DND-41 (cell line): ENCODE data around the gene NMUR2.

Experiments
- ATAC-seq: fragments of 200-7000 bp; cut with Tn5 transposase; 3 replicates; pipeline ENCODE4 v1.9.1; 2021; ENCODE audit warnings: low read depth; ENCODE audit not compliant: insufficient read depth
- DNase-seq: peaks from one replicate; pipeline ENCODE4 v3.0.0-alpha.2; 2020
- H2AFZ ChIP-seq: 2 replicates; pipeline ENCODE4 v1.6.0; 2012; ENCODE audit warnings: low read depth, low read length
- H3K27ac ChIP-seq: 2 replicates; pipeline ENCODE4 v1.5.1; 2012; ENCODE audit warnings: low read length, inconsistent platforms
- H3K27me3 ChIP-seq: fragments of 200-600 bp; sonication (generic); 2 replicates; pipeline ENCODE4 v1.6.0; 2012; ENCODE audit warnings: low read length, mild to moderate bottlenecking, inconsistent platforms; ENCODE audit not compliant: insufficient read depth, poor library complexity
- H3K36me3 ChIP-seq: 2 replicates; pipeline ENCODE4 v1.5.1; 2012; ENCODE audit warnings: low read length, inconsistent platforms; ENCODE audit not compliant: insufficient read depth
- H3K4me1 ChIP-seq: 2 replicates; pipeline ENCODE4 v1.5.1; 2012; ENCODE audit warnings: mild to moderate bottlenecking, low read length; ENCODE audit not compliant: insufficient read depth
- H3K4me2 ChIP-seq: 2 replicates; pipeline ENCODE4 v1.6.0; 2012; ENCODE audit warnings: mild to moderate bottlenecking, moderate library complexity, low read length, inconsistent platforms; ENCODE audit not compliant: insufficient read depth
- H3K4me3 ChIP-seq, 2 experiments: fragments of 200-600 bp in 1 of 2; shearing (Covaris generic) in 1 of 2; 2 replicates each; pipeline ENCODE4 v1.5.1; 2012 to 2016; ENCODE audit warnings: inconsistent platforms in 2 of 2, low read length in 2 of 2, mild to moderate bottlenecking in 2 of 2, low read depth in 1 of 2, moderate library complexity in 1 of 2
- H3K79me2 ChIP-seq: 2 replicates; pipeline ENCODE4 v1.6.0; 2012; ENCODE audit warnings: low read length, inconsistent platforms; ENCODE audit not compliant: insufficient read depth
- H3K9ac ChIP-seq: 2 replicates; pipeline ENCODE4 v1.6.0; 2012; ENCODE audit warnings: low read depth, mild to moderate bottlenecking, inconsistent platforms, low read length, moderate library complexity
- H3K9me3 ChIP-seq: 2 replicates; pipeline ENCODE4 v1.5.1; 2012; ENCODE audit warnings: low read length, moderate library complexity, mild to moderate bottlenecking, inconsistent platforms; ENCODE audit not compliant: insufficient read depth, severe bottlenecking
- H4K20me1 ChIP-seq: 2 replicates; pipeline ENCODE4 v1.6.0; 2012; ENCODE audit warnings: low read length; ENCODE audit not compliant: insufficient read depth
- EZH2 ChIP-seq: IDR thresholded peaks from 3 replicates; pipeline ENCODE4 v1.6.1; 2012; ENCODE audit warnings: borderline replicate concordance, low read depth, mild to moderate bottlenecking, moderate library complexity, low read length, inconsistent platforms; ENCODE audit not compliant: severe bottlenecking
- TF ChIP-seq, protein P1 (sequence below): IDR thresholded peaks from 2 replicates; pipeline ENCODE4 v1.5.1; 2012; ENCODE audit warnings: borderline replicate concordance, low read length, moderate library complexity, mild to moderate bottlenecking; ENCODE audit not compliant: poor library complexity, severe bottlenecking; ENCODE audit errors: extremely low read depth

Gene NMUR2

DNA sequence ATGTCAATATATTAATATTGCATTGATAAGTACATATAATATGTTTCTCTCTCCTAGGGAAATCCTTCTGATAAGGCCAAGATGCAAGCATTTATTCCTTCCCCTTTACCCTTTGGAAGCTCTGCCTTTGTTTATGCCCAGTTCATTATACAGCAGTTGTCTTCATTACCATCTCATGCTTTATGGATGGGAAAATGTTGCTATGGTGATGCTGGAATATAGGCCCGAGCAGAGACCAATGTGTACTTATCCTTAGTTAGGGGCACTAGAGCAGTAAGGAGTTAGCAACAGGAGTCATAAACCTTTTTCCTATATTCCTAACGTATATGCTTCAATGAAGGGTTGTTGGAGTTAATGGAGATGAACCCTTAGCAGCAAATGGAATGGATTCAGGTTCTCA lies 19.4 kb upstream of the NMUR2 start:
- no peak for TF ChIP-seq EZH2
- TF ChIP-seq, protein P1, sequence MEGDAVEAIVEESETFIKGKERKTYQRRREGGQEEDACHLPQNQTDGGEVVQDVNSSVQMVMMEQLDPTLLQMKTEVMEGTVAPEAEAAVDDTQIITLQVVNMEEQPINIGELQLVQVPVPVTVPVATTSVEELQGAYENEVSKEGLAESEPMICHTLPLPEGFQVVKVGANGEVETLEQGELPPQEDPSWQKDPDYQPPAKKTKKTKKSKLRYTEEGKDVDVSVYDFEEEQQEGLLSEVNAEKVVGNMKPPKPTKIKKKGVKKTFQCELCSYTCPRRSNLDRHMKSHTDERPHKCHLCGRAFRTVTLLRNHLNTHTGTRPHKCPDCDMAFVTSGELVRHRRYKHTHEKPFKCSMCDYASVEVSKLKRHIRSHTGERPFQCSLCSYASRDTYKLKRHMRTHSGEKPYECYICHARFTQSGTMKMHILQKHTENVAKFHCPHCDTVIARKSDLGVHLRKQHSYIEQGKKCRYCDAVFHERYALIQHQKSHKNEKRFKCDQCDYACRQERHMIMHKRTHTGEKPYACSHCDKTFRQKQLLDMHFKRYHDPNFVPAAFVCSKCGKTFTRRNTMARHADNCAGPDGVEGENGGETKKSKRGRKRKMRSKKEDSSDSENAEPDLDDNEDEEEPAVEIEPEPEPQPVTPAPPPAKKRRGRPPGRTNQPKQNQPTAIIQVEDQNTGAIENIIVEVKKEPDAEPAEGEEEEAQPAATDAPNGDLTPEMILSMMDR, result no peak
- Histone ChIP-seq H3K4me3 (no peak overlapping the region), H3K36me3 (no peaks in the 10 kb centered on the region), H3K4me1 (no peaks in the 10 kb centered on the region), H3K27me3 (no peaks in the 10 kb centered on the region), H3K27ac (no peak overlapping the region), H3K79me2 (no peaks in the 10 kb centered on the region), H3K4me2 (no peak overlapping the region), H4K20me1 (no peaks in the 10 kb centered on the region), H2AFZ (no peak overlapping the region), H3K9ac (no peak overlapping the region), H3K9me3 (no peaks in the 10 kb centered on the region)
- ATAC-seq, result no peak
- no peak for DNase-seq

DNA sequence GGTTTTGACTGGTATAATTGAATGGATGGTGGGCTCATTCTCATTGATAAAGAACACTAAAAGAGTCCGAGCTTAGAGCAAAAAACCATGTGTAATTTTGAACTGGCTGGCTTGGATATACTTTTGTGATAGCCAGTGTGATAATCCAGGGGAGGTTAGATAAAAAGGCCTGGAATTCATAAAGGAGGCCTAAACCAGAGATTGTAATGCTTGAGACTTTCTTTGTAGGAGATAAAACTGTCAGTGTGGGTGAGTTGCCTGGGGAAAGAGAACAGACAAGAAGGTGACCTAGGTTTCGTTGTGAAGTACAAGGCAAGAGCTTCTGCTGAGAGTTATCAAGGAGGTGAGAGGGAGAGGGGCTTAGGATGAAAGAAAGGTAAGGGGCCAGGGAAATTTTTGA lies 17.0 kb upstream of the NMUR2 start:
- no peaks in the 10 kb centered on the region for H4K20me1 ChIP-seq
- H3K79me2 ChIP-seq, result no peaks in the 10 kb centered on the region
- ATAC-seq (no peak), DNase-seq (no peak)
- H3K27me3 ChIP-seq, result no peaks in the 10 kb centered on the region
- H3K4me3 ChIP-seq, result no peak overlapping the region
- H3K27ac ChIP-seq, result no peak overlapping the region
- no peaks in the 10 kb centered on the region for H3K4me1 ChIP-seq
- no peaks in the 10 kb centered on the region for H3K36me3 ChIP-seq
- H3K4me2 ChIP-seq, result no peak overlapping the region
- TF ChIP-seq EZH2, result no peak
- TF ChIP-seq, protein P1, result no peak
- no peaks in the 10 kb centered on the region for H3K9me3 ChIP-seq
- H3K9ac ChIP-seq, result no peak overlapping the region
- H2AFZ ChIP-seq, result no peak overlapping the region

DNA sequence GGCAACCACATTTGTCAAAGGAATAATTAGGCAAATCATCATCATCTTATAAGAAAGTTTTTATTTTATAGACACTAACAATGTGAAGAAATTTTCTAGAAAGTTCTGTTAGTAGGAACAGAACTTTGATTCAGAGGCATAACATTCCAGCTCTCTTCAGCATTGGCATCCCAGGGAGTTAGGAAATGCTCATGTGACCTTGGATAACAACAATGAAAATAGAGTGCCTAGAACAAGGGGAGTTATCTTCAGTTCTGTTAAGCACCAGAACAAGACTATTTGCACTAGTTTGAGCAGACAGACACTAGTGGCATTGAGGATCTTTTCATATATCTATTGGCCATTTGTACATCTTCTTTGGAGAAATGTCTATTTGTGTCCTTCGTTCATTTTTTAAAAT lies 7.0 kb upstream of the NMUR2 start:
- H3K27me3 ChIP-seq, result no peaks in the 10 kb centered on the region

More for the DNA sequence above, 7.0 kb upstream of the NMUR2 start:
- ATAC-seq (no peak), DNase-seq (no peak)
- H3K9ac ChIP-seq, result no peak overlapping the region
- H3K4me3 ChIP-seq, result no peak overlapping the region
- H3K4me1 ChIP-seq, result no peaks in the 10 kb centered on the region
- H3K36me3 ChIP-seq, result no peaks in the 10 kb centered on the region
- TF ChIP-seq, protein P1, result no peak
- no peak for TF ChIP-seq EZH2
- no peak overlapping the region for H3K27ac ChIP-seq
- no peaks in the 10 kb centered on the region for H3K79me2 ChIP-seq
- H4K20me1 ChIP-seq, result no peaks in the 10 kb centered on the region
- no peak overlapping the region for H3K4me2 ChIP-seq
- no peak overlapping the region for H2AFZ ChIP-seq
- H3K9me3 ChIP-seq, result no peaks in the 10 kb centered on the region
